Caco-2 (cell line): ENCODE data around the gene ERGIC3. TPM values are rescaled to one million over a fixed set of nuclear protein-coding genes. Genes with fewer than 3 reads are reported as not detected.

Experiments used
- BruUV-seq: library from RNA; stranded (reverse); fragments of 400-500 nt; replicated peaks from 2 replicates; lab custom pipeline; 2021; lab: Mats Ljungman, UMichigan
- CTCF ChIA-PET: fragments of 300-600 bp; sonication (Branson Sonifier 250); formaldehyde crosslinking; loops from one replicate; lab custom pipeline; 2022; ENCODE audit warnings: antibody characterized with exemption; lab: Charles Lee
- POLR2A ChIA-PET: fragments of 300-600 bp; sonication (Branson Sonifier 250); formaldehyde crosslinking; loops from one replicate; lab custom pipeline; 2022; ENCODE audit warnings: antibody characterized with exemption; lab: Charles Lee
- DNase-seq, 2 experiments: peaks; one replicate each; pipeline versions ENCODE4 v3.0.0 to v3.0.0-alpha.2; 2020 to 2022
- H3K27me3 ChIP-seq: replicated peaks from 2 replicates; pipeline ENCODE4 v1.6.0; 2011; ENCODE audit warnings: low read length; ENCODE audit not compliant: control insufficient read depth, insufficient read depth
- H3K36me3 ChIP-seq: 2 replicates; pipeline ENCODE4 v1.5.1; 2011; ENCODE audit warnings: low read length; ENCODE audit not compliant: control insufficient read depth, insufficient read depth
- H3K4me1 ChIP-seq: fragments of 250-450 bp; sonication (Bioruptor Pico); 2 replicates; pipeline ENCODE4 v1.5.1; 2020; ENCODE audit warnings: mild to moderate bottlenecking
- H3K4me3 ChIP-seq: 2 replicates; pipeline ENCODE4 v1.5.1; 2011; ENCODE audit warnings: low read depth, mild to moderate bottlenecking, control low read depth, low read length
- H3K9me3 ChIP-seq: fragments of 250-450 bp; sonication (Bioruptor Pico); 2 replicates; pipeline ENCODE4 v1.5.1; 2020; ENCODE audit warnings: mild to moderate bottlenecking, moderate library complexity
- H3K27ac Mint-ChIP-seq: one replicate; pipeline ENCODE4 v1.8.0; 2022; ENCODE audit warnings: mixed read lengths; ENCODE audit not compliant: unreplicated experiment
- H3K27me3 Mint-ChIP-seq: one replicate; pipeline ENCODE4 v1.8.0; 2022; ENCODE audit warnings: mixed read lengths; ENCODE audit not compliant: insufficient read depth, unreplicated experiment
- H3K36me3 Mint-ChIP-seq: one replicate; pipeline ENCODE4 v1.8.0; 2022; ENCODE audit warnings: mild to moderate bottlenecking, mixed read lengths; ENCODE audit not compliant: insufficient read depth, unreplicated experiment
- H3K4me1 Mint-ChIP-seq: one replicate; pipeline ENCODE4 v1.8.0; 2022; ENCODE audit warnings: low read depth, mixed read lengths; ENCODE audit not compliant: unreplicated experiment
- H3K4me3 Mint-ChIP-seq: one replicate; pipeline ENCODE4 v1.8.0; 2022; ENCODE audit warnings: mild to moderate bottlenecking, moderate library complexity, mixed read lengths; ENCODE audit not compliant: unreplicated experiment
- H3K9me3 Mint-ChIP-seq: one replicate; pipeline ENCODE4 v1.8.0; 2022; ENCODE audit warnings: mixed read lengths; ENCODE audit not compliant: unreplicated experiment
- intact Hi-C: fragments of 100-400 bp; cut with micrococcal nuclease; formaldehyde crosslinking; loops from one replicate; pipeline ENCODE4 v1.10.0; 2022; ENCODE audit not compliant: unreplicated experiment
- total RNA-seq: library from RNA; stranded (reverse); gene quantifications from 2 replicates; pipeline ENCODE4 v1.2.3, GENCODE V29; 2022
- TF ChIP-seq, protein P1 (sequence below), 2 experiments: fragments of 200-600 bp in 1 of 2; IDR thresholded peaks; 1 replicate in 1 of 2; 2 replicates in 1 of 2; pipeline versions ENCODE4 v1.5.1 to v1.8.0; 2011 to 2022; ENCODE audit warnings: antibody characterized with exemption in 1 of 2, control low read depth in 1 of 2, inconsistent platforms in 1 of 2, low read depth in 1 of 2, low read length in 1 of 2, mild to moderate bottlenecking in 1 of 2, moderate library complexity in 1 of 2; ENCODE audit not compliant: insufficient read depth in 1 of 2, severe bottlenecking in 1 of 2, unreplicated experiment in 1 of 2

ERGIC3 gene
- total RNA-seq, 1 experiment from 2014 or later = 728 TPM

DNA sequence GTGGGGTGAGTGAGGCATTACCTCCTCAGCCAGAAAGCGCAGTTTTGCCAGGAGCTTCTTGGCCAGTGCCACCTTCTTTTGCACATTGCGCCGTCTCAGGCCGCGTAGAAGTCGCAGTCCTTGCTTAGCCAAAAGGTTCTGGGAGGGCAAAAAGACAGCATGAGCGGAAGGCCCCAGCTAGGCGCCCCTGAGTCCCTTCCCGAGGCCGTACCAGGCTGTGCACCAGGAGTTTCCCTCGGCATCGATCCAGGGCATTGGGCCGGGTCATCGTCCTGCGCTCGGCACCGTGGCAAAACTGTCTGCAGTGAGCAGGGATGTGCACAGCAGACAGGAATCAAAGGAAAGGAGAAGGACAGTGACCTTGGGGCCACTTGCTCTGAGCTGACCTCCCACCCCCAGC lies 53.6 kb downstream of the ERGIC3 start:
- POLR2A ChIA-PET = no interaction called here
- H3K27ac Mint-ChIP-seq = no peak overlapping the region
- intact Hi-C loops = no loop called here
- BruUV-seq = no TSS peak
- no peak overlapping the region for H3K4me3 ChIP-seq
- H3K36me3 Mint-ChIP-seq = no peaks in the 10 kb centered on the region
- H3K4me1 ChIP-seq = no peaks in the 10 kb centered on the region
- CTCF ChIA-PET = interaction anchor here (0.8 to 1.4 kb wide), 5 partner anchors 21 to 116 kb away, joined by 3 to 5 read pairs (median 3); no protein-coding TSS in a partner anchor
- no peaks in the 10 kb centered on the region for H3K4me1 Mint-ChIP-seq
- no peak for DNase-seq
- H3K9me3 Mint-ChIP-seq = no peaks in the 10 kb centered on the region
- H3K27me3 ChIP-seq = no peaks in the 10 kb centered on the region
- TF ChIP-seq, protein P1, sequence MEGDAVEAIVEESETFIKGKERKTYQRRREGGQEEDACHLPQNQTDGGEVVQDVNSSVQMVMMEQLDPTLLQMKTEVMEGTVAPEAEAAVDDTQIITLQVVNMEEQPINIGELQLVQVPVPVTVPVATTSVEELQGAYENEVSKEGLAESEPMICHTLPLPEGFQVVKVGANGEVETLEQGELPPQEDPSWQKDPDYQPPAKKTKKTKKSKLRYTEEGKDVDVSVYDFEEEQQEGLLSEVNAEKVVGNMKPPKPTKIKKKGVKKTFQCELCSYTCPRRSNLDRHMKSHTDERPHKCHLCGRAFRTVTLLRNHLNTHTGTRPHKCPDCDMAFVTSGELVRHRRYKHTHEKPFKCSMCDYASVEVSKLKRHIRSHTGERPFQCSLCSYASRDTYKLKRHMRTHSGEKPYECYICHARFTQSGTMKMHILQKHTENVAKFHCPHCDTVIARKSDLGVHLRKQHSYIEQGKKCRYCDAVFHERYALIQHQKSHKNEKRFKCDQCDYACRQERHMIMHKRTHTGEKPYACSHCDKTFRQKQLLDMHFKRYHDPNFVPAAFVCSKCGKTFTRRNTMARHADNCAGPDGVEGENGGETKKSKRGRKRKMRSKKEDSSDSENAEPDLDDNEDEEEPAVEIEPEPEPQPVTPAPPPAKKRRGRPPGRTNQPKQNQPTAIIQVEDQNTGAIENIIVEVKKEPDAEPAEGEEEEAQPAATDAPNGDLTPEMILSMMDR (IDR thresholded peaks at IDR 0.05; ENCODE audit: insufficient read depth in 1 of 2, low read depth in 1 of 2, low read length in 1 of 2, severe bottlenecking in 1 of 2, unreplicated experiment in 1 of 2) = no peak
- no peaks in the 10 kb centered on the region for H3K36me3 ChIP-seq
- H3K27me3 Mint-ChIP-seq = peaks cover 10% of the 10 kb centered on the region
- H3K4me3 Mint-ChIP-seq = no peak overlapping the region
- H3K9me3 ChIP-seq = no peaks in the 10 kb centered on the region

DNA sequence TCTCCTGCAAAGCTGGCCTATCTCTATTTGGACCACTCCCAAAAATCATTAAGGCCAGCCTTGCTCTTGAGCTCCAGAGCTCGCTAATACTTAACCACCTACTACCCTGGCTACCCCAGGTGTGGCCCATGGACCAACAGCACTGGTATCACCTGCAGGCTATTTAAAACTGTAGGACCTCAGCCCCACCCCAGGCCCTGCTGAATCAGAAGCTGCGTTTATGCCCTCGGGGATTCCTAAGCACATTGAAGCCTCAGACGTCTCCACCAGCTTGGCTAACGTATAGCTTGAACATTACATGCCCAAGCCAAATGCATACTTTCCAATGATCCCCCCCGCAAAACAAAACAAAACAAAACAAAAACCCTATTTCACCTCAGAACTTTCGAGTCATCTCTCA lies 54.0 kb downstream of the ERGIC3 start:
- H3K4me3 ChIP-seq = no peak overlapping the region
- intact Hi-C loops = no loop called here
- H3K4me1 ChIP-seq = peaks cover 1% of the 10 kb centered on the region; the same call in 1 of the 2 replicates
- TF ChIP-seq, protein P1 (IDR thresholded peaks at IDR 0.05; ENCODE audit: insufficient read depth in 1 of 2, low read depth in 1 of 2, low read length in 1 of 2, severe bottlenecking in 1 of 2, unreplicated experiment in 1 of 2) = no peak
- ChIA-PET POLR2A (interaction anchor here (0.8 kb wide), 1 partner anchor 20 kb away, joined by 4 read pairs; the partner anchor contains the start of gene SPAG4), CTCF (interaction anchor here (0.8 to 1.4 kb wide), 4 partner anchors 21 to 117 kb away, joined by 3 to 5 read pairs (median 3); no protein-coding TSS in a partner anchor)
- DNase-seq = no peak
- no peak overlapping the region for H3K4me3 Mint-ChIP-seq
- H3K36me3 ChIP-seq = no peaks in the 10 kb centered on the region
- peaks cover 10% of the 10 kb centered on the region for H3K27me3 Mint-ChIP-seq
- no peaks in the 10 kb centered on the region for H3K27me3 ChIP-seq
- no peaks in the 10 kb centered on the region for H3K36me3 Mint-ChIP-seq
- no peaks in the 10 kb centered on the region for H3K9me3 ChIP-seq
- no peaks in the 10 kb centered on the region for H3K9me3 Mint-ChIP-seq
- H3K4me1 Mint-ChIP-seq = no peaks in the 10 kb centered on the region
- H3K27ac Mint-ChIP-seq = no peak overlapping the region
- BruUV-seq = no TSS peak

DNA sequence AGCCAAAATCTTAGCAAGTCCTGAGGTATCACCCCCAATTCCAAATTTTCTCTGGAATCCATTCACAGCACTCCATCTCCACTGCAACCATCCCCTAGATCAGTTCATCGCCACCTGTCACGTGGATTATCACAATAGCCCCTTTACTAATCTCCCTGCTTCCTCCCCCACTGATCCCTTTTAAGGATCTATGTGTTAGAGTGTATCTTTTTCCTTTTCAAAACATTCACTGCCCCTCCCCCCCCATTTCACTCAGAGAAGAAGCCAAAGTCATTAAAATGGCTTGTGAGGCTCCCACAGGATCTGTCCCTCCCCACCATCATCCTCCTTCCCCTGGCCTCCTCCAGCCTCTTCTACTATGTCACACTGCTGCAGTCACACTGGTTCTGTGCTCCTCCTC lies 55.3 kb downstream of the ERGIC3 start:
- H3K4me3 Mint-ChIP-seq = no peak overlapping the region
- H3K36me3 Mint-ChIP-seq = no peaks in the 10 kb centered on the region
- intact Hi-C loops = no loop called here
- H3K36me3 ChIP-seq = no peaks in the 10 kb centered on the region
- ChIA-PET CTCF (no interaction called here), POLR2A (no interaction called here)
- H3K4me3 ChIP-seq = no peak overlapping the region
- no TSS peak for BruUV-seq
- H3K27me3 ChIP-seq = no peaks in the 10 kb centered on the region
- peaks cover 10% of the 10 kb centered on the region for H3K27me3 Mint-ChIP-seq
- H3K4me1 ChIP-seq = peaks cover 5% of the 10 kb centered on the region; the same call in 1 of the 2 replicates
- H3K9me3 Mint-ChIP-seq = no peaks in the 10 kb centered on the region
- DNase-seq = no peak
- TF ChIP-seq, protein P1 (IDR thresholded peaks at IDR 0.05; ENCODE audit: insufficient read depth in 1 of 2, low read depth in 1 of 2, low read length in 1 of 2, severe bottlenecking in 1 of 2, unreplicated experiment in 1 of 2) = no peak
- H3K27ac Mint-ChIP-seq = no peak overlapping the region
- no peaks in the 10 kb centered on the region for H3K4me1 Mint-ChIP-seq
- no peaks in the 10 kb centered on the region for H3K9me3 ChIP-seq
